Adrenal gland (tissue), 12 donors: ENCODE data around the gene BMP6. TPM values are rescaled to one million over a fixed set of nuclear protein-coding genes. Genes with fewer than 3 reads are reported as not detected.

ENCODE experiments used
- DNase-seq, 7 donors: peaks; one replicate each; pipeline ENCODE4 v3.0.0-alpha.2; 2019 to 2020
- H3K27ac ChIP-seq, 5 donors: fragments of 200-600 bp; sonication (generic) in 4 of 5; 1 replicate in 3 of 5; 2 replicates in 2 of 5; pipeline versions ENCODE4 v1.5.1 to v1.8.0; 2016 to 2020; ENCODE audit warnings: mild to moderate bottlenecking in 1 of 5
- H3K27me3 ChIP-seq: fragments of 200-600 bp; 2 replicates; pipeline ENCODE4 v1.8.0; 2021
- H3K36me3 ChIP-seq, 2 donors: fragments of 200-600 bp; replicated peaks in 1 of 2; 1 replicate in 1 of 2; 2 replicates in 1 of 2; pipeline versions ENCODE4 v1.5.1 to v1.8.0; 2018 to 2022
- H3K4me1 ChIP-seq, 2 donors: fragments of 200-600 bp; replicated peaks in 1 of 2; 1 replicate in 1 of 2; 2 replicates in 1 of 2; pipeline versions ENCODE4 v1.5.1 to v1.8.0; 2018 to 2021
- H3K4me3 ChIP-seq, 4 donors: fragments of 200-600 bp; sonication (generic) in 3 of 4; one replicate each; pipeline ENCODE4 v1.5.1; 2016 to 2018
- H3K9me3 ChIP-seq, 3 donors: fragments of 200-600 bp; sonication (generic) in 1 of 3; replicated peaks in 1 of 3; 1 replicate in 2 of 3; 2 replicates in 1 of 3; pipeline versions ENCODE4 v1.5.1 to v1.8.0; 2016 to 2021
- POLR2A ChIP-seq, 2 donors: fragments of 450-650 bp; IDR thresholded peaks; one replicate each; pipeline ENCODE4 v1.6.1; 2017; ENCODE audit warnings: antibody characterized with exemption in 2 of 2, mild to moderate bottlenecking in 2 of 2, moderate library complexity in 1 of 2
- WGBS, 4 donors: extraction: QIAGEN DNeasy Blood & Tissue Kit in 2 of 4; methylation state at CpG; one replicate each; pipeline versions ENCODE4 v1.1.5 to v1.1.7; 2013 to 2017; 5-methylcytosine and 5-hydroxymethylcytosine counted together
- intact Hi-C, 2 donors: fragments of 100-400 bp; cut with DNase I; formaldehyde crosslinking; loops; one replicate each; pipeline versions ENCODE4 v1.14.1 to v1.15.0; 2022 to 2023
- polyA plus RNA-seq, 3 donors: library from polyadenylated mRNA; stranded (reverse); fragments of 200-250 nt in 2 of 3; fragments of 350-450 nt in 1 of 3; fragmentation: Illumina TruSeq in 1 of 3; extraction: RNeasy Lipid Tissue Mini Kit (QIAGEN cat#74804) in 1 of 3; gene quantifications; one replicate each; pipeline ENCODE4 v1.2.3, GENCODE V29; 2013 to 2014
- total RNA-seq, 9 donors: library from RNA; depleted of rRNA in 4 of 9; stranded (reverse); fragments of >200 nt in 4 of 9; fragments of 120-200 nt in 1 of 9; fragmentation: NEBNext Ultra II Directional in 1 of 9; extraction: Animal tissue kit (Norgen Biotek cat#: 25700) in 1 of 9; gene quantifications; one replicate each; pipeline versions ENCODE4 v1.1.0 to v1.2.4, GENCODE V29; 2013 to 2023
- TF ChIP-seq, protein P1 (sequence below), 6 experiments: fragments of 450-650 bp in 4 of 6; fragments of 200-600 bp in 2 of 6; sonication (generic) in 1 of 6; IDR thresholded peaks; 1 replicate in 5 of 6; 2 replicates in 1 of 6; pipeline versions ENCODE4 v1.5.1 to v1.8.0; 2016 to 2021; ENCODE audit warnings: antibody characterized with exemption in 6 of 6, mild to moderate bottlenecking in 2 of 6, moderate library complexity in 1 of 6
- donor health status: healthy with polysubstance abuse.
- donor health status: Bipolar disorder and iron deficiency.
- donor health status: DM: yes; HTN: yes; CAD: no.
- donor health status: DM: no; HTN: no; CAD: no.
- donor health status: DM: no; HTN: no; CAD: no.
- donor health status: DM: yes; HTN: yes; CAD: no.

BMP6 gene
- total and polyA plus RNA-seq, 12 donors, result 1.4 to 17.0 (median 4.2) TPM

DNA sequence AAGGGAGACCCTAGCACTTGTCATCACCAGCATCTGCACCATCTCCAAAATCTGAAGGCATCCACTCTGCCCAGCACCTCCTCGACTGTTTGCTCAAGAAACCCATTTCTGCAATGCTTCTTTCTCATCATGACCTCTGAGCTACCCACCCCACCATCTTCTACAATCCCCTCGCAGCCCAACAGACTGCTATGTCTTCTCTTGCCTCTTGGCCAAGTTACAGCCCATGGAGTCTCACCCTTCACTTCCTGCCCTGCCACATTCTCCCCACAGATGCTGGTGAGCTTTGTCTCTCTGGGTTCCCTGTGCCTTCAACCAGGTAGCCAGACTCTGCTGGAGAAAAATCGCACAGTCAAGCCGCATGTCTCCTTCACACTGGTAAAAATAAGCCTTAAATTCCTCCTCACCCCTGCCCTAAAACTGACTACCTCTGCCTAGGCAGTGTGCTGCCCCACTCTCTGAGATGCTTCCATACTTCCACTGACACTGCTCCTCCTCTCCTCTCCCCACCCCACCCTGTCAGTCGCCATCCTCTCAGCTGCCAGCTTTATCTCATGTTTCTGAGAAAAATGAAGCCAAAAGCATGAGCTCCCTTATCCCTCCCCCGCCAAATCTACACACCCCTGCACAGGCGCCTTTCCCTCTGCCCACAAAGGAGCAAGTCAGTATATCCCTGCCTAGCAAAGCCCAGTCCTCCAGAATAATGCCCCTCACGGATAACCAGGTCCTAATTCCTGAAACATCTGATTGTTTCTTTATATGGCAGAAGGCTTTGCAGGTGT, 187.0 kb downstream of the BMP6 start:
- no peaks in the 10 kb centered on the region for H3K36me3 ChIP-seq
- H3K4me1 ChIP-seq, result peaks cover 15 to 23% of the 10 kb centered on the region in 2 donors
- H3K27me3 ChIP-seq, result no peaks in the 10 kb centered on the region
- DNase-seq, result peak in 1 of 7 donors; percentile 15
- H3K4me3 ChIP-seq, result no peak overlapping the region
- WGBS, 4 donors, result 82 to 88% (median 84%) methylated on average over 8 of the region's 8 CpGs
- intact Hi-C loops, result no loop called here
- no peak overlapping the region for H3K27ac ChIP-seq
- no peak for TF ChIP-seq POLR2A (IDR thresholded peaks at IDR 0.05)
- TF ChIP-seq, protein P1, sequence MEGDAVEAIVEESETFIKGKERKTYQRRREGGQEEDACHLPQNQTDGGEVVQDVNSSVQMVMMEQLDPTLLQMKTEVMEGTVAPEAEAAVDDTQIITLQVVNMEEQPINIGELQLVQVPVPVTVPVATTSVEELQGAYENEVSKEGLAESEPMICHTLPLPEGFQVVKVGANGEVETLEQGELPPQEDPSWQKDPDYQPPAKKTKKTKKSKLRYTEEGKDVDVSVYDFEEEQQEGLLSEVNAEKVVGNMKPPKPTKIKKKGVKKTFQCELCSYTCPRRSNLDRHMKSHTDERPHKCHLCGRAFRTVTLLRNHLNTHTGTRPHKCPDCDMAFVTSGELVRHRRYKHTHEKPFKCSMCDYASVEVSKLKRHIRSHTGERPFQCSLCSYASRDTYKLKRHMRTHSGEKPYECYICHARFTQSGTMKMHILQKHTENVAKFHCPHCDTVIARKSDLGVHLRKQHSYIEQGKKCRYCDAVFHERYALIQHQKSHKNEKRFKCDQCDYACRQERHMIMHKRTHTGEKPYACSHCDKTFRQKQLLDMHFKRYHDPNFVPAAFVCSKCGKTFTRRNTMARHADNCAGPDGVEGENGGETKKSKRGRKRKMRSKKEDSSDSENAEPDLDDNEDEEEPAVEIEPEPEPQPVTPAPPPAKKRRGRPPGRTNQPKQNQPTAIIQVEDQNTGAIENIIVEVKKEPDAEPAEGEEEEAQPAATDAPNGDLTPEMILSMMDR (IDR thresholded peaks at IDR 0.05), result no peak
- H3K9me3 ChIP-seq, result no peaks in the 10 kb centered on the region

- 82 to 91% (median 89%) methylated on average over 5 of the region's 5 CpGs for WGBS, 4 donors
- no peak for TF ChIP-seq POLR2A (IDR thresholded peaks at IDR 0.05)
- TF ChIP-seq, protein P1 (IDR thresholded peaks at IDR 0.05), result no peak
These were observed 188.4 kb downstream of the BMP6 start for GRCh38 chr6:7914311-7914710.

GRCh38 chr6:7914991-7915789, 189.3 kb downstream of the BMP6 start:
- DNase-seq, result peak in 4 of 7 donors; percentile 35 to 62 (median 46)
- H3K9me3 ChIP-seq, result no peaks in the 10 kb centered on the region
- H3K4me1 ChIP-seq, result peaks cover 6 to 10% of the 10 kb centered on the region in 2 donors
- H3K4me3 ChIP-seq, result no peak overlapping the region
- WGBS, 4 donors, result 84 to 87% (median 85%) methylated on average over 11 of the region's 11 CpGs
- H3K27ac ChIP-seq, result no peak overlapping the region
- intact Hi-C loops, result no loop called here
- H3K27me3 ChIP-seq, result no peaks in the 10 kb centered on the region
- TF ChIP-seq POLR2A (IDR thresholded peaks at IDR 0.05), result no peak
- TF ChIP-seq, protein P1 (IDR thresholded peaks at IDR 0.05), result no peak
- no peaks in the 10 kb centered on the region for H3K36me3 ChIP-seq

More at GRCh38 chr6:7914311-7914710, 188.4 kb downstream of the BMP6 start:
- no peaks in the 10 kb centered on the region for H3K27me3 ChIP-seq
- H3K27ac ChIP-seq, result no peak overlapping the region
- H3K9me3 ChIP-seq, result no peaks in the 10 kb centered on the region
- no peak overlapping the region for H3K4me3 ChIP-seq
- intact Hi-C loops, result no loop called here
- DNase-seq, result peak in 1 of 7 donors; percentile 10
- no peaks in the 10 kb centered on the region for H3K36me3 ChIP-seq
- peaks cover 10 to 14% of the 10 kb centered on the region in 2 donors for H3K4me1 ChIP-seq

- H3K36me3 ChIP-seq, result no peaks in the 10 kb centered on the region
- H3K27me3 ChIP-seq, result no peaks in the 10 kb centered on the region
- no peak overlapping the region for H3K27ac ChIP-seq
- no peaks in the 10 kb centered on the region for H3K9me3 ChIP-seq
- intact Hi-C loops, result no loop called here
- H3K4me3 ChIP-seq, result no peak overlapping the region
- WGBS, 4 donors, result 78 to 100% (median 91%) methylated on average over 1 of the region's 1 CpG
- TF ChIP-seq POLR2A (IDR thresholded peaks at IDR 0.05), result no peak
- TF ChIP-seq, protein P1 (IDR thresholded peaks at IDR 0.05), result no peak
- DNase-seq, result no peak
- peaks cover 0 to 2% of the 10 kb centered on the region in 2 donors for H3K4me1 ChIP-seq
These were observed 191.1 kb downstream of the BMP6 start for GRCh38 chr6:7916959-7917358.
